Prostate gland (tissue), 2 donors: Measurements from ENCODE around the gene FAM43B. TPM values are rescaled to one million over a fixed set of nuclear protein-coding genes. Genes with fewer than 3 reads are reported as not detected.

Experiments used
- DNase-seq: peaks from one replicate; pipeline ENCODE4 v3.0.0-alpha.2; 2019; ENCODE audit warnings: low spot score
- H3K27ac ChIP-seq, 2 donors: fragments of 200-600 bp; sonication (generic); 2 replicates each; pipeline ENCODE4 v1.5.1; 2017 to 2019
- H3K27me3 ChIP-seq: fragments of 200-600 bp; sonication (generic); replicated peaks from 2 replicates; pipeline ENCODE4 v1.5.1; 2019; ENCODE audit not compliant: insufficient read depth
- H3K36me3 ChIP-seq, 2 donors: fragments of 200-600 bp; sonication (generic); 1 replicate in 1 of 2; 2 replicates in 1 of 2; pipeline versions ENCODE4 v1.5.1 to v1.8.1; 2017 to 2019
- H3K4me1 ChIP-seq: fragments of 200-600 bp; sonication (generic); replicated peaks from 2 replicates; pipeline ENCODE4 v1.5.1; 2019
- H3K4me3 ChIP-seq, 2 donors: fragments of 200-600 bp; sonication (generic); 2 replicates each; pipeline ENCODE4 v1.5.1; 2017 to 2019
- H3K9me3 ChIP-seq: fragments of 200-600 bp; sonication (generic); 2 replicates; pipeline ENCODE4 v1.5.1; 2017
- POLR2A ChIP-seq: fragments of 450-650 bp; IDR thresholded peaks from one replicate; pipeline ENCODE4 v1.6.1; 2016; ENCODE audit warnings: antibody characterized with exemption, mild to moderate bottlenecking
- POLR2AphosphoS5 ChIP-seq: sonication (generic); formaldehyde crosslinking; IDR thresholded peaks from one replicate; pipeline ENCODE4 v1.6.1; 2017; ENCODE audit warnings: antibody characterized with exemption
- WGBS: methylation state at CpG from one replicate; pipeline ENCODE4 v1.1.5; 2018; 5-methylcytosine and 5-hydroxymethylcytosine counted together
- intact Hi-C: fragments of 100-400 bp; cut with DNase I; formaldehyde crosslinking; loops from one replicate; pipeline ENCODE4 v1.14.2; 2022
- total RNA-seq, 2 donors: library from RNA; depleted of rRNA; stranded (reverse); fragments of >200 nt; gene quantifications; one replicate each; pipeline ENCODE4 v1.1.0, GENCODE V29; 2016
- TF ChIP-seq, protein P1 (sequence below), 4 experiments: fragments of 200-600 bp in 2 of 4; fragments of 450-650 bp in 2 of 4; sonication (generic) in 2 of 4; IDR thresholded peaks; 1 replicate in 3 of 4; 2 replicates in 1 of 4; pipeline ENCODE4 v1.5.1; 2016 to 2019; ENCODE audit warnings: antibody characterized with exemption in 4 of 4, mild to moderate bottlenecking in 2 of 4, moderate library complexity in 2 of 4

The FAM43B gene
- total RNA-seq, 2 donors from 2014 or later: 0.68 to 0.85 TPM

DNA sequence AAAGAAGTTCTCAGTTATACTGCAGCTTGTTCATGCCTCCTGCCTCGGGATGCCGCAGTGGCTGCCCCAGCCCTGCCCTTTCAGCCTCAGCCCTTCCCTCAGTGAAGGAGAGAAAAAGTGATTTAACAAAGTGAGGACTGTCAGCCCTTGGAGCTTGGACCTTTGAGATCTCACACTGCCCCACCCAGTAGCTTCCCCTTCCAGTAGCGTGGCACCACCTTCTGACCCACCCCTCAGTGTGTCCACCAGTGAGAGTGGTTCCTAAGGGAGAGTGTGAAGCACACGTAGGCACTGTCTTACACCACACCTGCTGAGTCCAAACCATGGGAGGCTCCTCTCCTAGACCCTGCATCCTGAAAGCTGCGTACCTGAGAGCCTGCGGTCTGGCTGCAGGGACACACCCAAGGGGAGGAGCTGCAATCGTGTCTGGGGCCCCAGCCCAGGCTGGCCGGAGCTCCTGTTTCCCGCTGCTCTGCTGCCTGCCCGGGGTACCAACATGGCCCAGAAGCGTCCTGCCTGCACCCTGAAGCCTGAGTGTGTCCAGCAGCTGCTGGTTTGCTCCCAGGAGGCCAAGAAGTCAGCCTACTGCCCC, 36.4 kb downstream of the FAM43B start, which contains the start of gene CDA:
Gene CDA, plus strand, starts transcription at position 464 of the 592 bp plus-strand sequence. Its CDS starts 33 bp downstream, at position 497.
- no peak for TF ChIP-seq POLR2AphosphoS5
- TF ChIP-seq, protein P1, sequence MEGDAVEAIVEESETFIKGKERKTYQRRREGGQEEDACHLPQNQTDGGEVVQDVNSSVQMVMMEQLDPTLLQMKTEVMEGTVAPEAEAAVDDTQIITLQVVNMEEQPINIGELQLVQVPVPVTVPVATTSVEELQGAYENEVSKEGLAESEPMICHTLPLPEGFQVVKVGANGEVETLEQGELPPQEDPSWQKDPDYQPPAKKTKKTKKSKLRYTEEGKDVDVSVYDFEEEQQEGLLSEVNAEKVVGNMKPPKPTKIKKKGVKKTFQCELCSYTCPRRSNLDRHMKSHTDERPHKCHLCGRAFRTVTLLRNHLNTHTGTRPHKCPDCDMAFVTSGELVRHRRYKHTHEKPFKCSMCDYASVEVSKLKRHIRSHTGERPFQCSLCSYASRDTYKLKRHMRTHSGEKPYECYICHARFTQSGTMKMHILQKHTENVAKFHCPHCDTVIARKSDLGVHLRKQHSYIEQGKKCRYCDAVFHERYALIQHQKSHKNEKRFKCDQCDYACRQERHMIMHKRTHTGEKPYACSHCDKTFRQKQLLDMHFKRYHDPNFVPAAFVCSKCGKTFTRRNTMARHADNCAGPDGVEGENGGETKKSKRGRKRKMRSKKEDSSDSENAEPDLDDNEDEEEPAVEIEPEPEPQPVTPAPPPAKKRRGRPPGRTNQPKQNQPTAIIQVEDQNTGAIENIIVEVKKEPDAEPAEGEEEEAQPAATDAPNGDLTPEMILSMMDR (IDR thresholded peaks at IDR 0.05): no peak
- H3K27ac ChIP-seq: peak within 1 kb of the TSS in 1 of 2 donors; percentile 36
- H3K4me1 ChIP-seq: no peaks in the 10 kb centered on the region
- WGBS: 28% methylated on average over 10 of the region's 11 CpGs
- peaks cover 4% of the 10 kb centered on the region for H3K27me3 ChIP-seq
- intact Hi-C loops: no loop called here
- H3K4me3 ChIP-seq: peak within 1 kb of the TSS in 1 of 2 donors; percentile 3
- H3K36me3 ChIP-seq: no peaks in the 10 kb centered on the region
- H3K9me3 ChIP-seq: no peaks in the 10 kb centered on the region
- DNase-seq: no peak

DNA sequence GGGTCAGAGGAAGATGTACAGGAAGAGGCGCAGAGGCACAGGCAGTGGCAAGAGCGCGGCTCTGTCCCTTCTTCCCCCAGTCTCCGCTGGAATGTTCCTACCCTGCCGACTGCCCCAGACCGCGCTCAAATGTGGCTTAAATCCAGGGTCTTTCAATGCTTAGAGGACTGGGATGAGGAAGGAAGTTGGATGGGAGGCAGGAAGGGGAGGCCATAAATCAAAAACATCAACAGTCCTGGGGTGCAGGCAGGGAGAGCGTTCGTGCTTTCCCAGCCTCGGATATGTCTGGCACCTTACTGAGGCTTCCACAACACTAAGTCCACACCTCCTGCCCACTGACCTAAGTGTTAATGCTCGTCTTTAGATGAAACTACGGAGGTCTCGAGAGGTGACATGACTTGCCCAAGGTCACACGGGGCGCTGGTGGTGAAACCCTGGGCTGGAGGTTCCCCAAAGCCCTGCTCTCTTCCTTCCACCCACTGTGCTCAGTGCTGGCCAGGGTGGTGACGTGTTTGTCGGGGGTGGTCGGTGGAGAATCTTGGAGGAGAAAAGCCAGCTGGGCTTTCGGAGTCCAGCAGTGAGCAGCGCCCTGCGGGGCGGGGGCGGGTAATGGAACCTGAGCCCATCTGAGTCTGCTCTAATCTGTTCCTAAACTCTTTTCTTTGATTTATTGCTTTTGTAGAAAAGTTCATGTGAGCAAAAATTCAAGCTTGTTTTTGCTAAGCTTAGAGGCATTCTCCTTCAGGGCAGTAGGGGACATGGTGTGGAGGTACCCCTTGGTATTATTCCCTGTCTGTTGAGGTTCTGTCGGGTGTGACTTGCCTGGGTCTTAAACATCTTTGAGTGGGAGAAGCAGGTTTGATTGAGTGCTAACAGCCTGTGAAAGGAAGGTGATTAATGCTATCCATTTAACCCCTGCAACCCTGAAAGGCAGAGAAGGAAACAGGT, 37.2 kb downstream of the FAM43B start:
- DNase-seq: no peak
- peaks cover 4% of the 10 kb centered on the region for H3K27me3 ChIP-seq
- H3K4me1 ChIP-seq: no peaks in the 10 kb centered on the region
- H3K36me3 ChIP-seq: no peaks in the 10 kb centered on the region
- no peak for TF ChIP-seq POLR2AphosphoS5
- no peak for TF ChIP-seq POLR2A
- TF ChIP-seq, protein P1 (IDR thresholded peaks at IDR 0.05): no peak
- intact Hi-C loops: no loop called here
- 10% methylated on average over 24 of the region's 24 CpGs for WGBS
- H3K9me3 ChIP-seq: no peaks in the 10 kb centered on the region
- H3K4me3 ChIP-seq: peak overlapping the region in 1 of 2 donors; percentile 3
- H3K27ac ChIP-seq: peak overlapping the region in 1 of 2 donors; percentile 36

DNA sequence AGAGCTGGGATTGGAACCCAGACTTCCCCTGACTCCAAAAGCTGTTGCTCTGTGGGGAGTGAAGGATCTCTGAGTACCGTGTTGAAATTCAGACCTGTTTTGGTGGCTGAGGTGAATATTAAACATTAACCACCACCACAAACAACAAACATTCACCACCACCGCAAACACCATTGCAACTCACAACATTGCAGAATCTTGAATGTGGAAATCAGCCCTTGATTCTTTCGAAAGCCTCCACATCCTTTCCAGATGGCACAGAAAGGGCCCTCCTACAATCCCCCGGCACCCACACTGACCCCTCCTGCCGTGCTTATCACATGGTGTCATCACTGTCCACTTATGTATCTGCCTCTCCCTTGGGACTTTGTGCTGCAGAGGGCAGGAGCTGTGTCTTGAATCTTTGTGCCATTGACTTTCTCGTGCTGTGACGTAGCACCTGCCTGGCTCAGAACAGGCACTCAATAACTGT, 38.0 kb downstream of the FAM43B start:
- WGBS: 33% methylated on average over 7 of the region's 7 CpGs
- TF ChIP-seq POLR2AphosphoS5 (no peak), POLR2A (no peak)
- TF ChIP-seq, protein P1 (IDR thresholded peaks at IDR 0.05): no peak
- no peaks in the 10 kb centered on the region for H3K4me1 ChIP-seq
- DNase-seq: no peak
- H3K9me3 ChIP-seq: no peaks in the 10 kb centered on the region
- H3K36me3 ChIP-seq: no peaks in the 10 kb centered on the region
- peaks cover 4% of the 10 kb centered on the region for H3K27me3 ChIP-seq
- no peak overlapping the region for H3K4me3 ChIP-seq
- intact Hi-C loops: no loop called here
- H3K27ac ChIP-seq: no peak overlapping the region

DNA sequence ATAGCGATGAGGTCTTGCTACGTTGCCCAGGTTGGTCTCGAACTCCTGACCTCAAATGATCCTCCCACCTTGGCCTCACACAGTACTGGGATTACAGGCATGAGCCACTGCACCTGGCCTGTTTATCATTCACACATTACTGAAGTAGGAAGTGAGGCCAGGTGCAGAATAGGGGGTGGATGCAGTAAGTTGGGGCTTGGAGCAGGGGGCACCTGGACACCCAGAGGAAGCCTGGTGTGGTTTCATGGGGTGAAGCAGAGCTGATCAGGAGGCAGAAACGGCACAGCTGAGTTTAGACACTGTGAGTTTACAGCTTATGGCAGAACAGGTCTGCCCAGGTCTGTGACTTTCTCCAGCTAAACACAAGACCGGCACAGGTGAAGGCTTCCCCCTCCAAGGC, 41.4 kb downstream of the FAM43B start:
- Histone ChIP-seq H3K36me3 (no peaks in the 10 kb centered on the region), H3K27me3 (no peaks in the 10 kb centered on the region), H3K4me3 (no peak overlapping the region), H3K27ac (no peak overlapping the region), H3K9me3 (no peaks in the 10 kb centered on the region), H3K4me1 (no peaks in the 10 kb centered on the region)
- no peak for DNase-seq
- intact Hi-C loops: no loop called here
- 74% methylated on average over 5 of the region's 5 CpGs for WGBS
- TF ChIP-seq, protein P1 (IDR thresholded peaks at IDR 0.05): no peak
- TF ChIP-seq POLR2A (no peak), POLR2AphosphoS5 (no peak)
